Natural killer cell treated with Interleukin-12 subunit alpha and Interleukin-12 subunit beta and Interleukin-15 and Interleukin-18, amount 100 ng/mL, for 72 hours (primary cell): ENCODE data around the gene RHOT2. TPM values are rescaled to one million over a fixed set of nuclear protein-coding genes. Genes with fewer than 3 reads are reported as not detected.
"Not testable (repeated sequence)": the region's sequence is repeated elsewhere in the genome, so short reads cannot be mapped to it uniquely, and the experiment has no call there.

Source experiments
- ATAC-seq, 2 donors: fragments of 150-1000 bp; cut with Tn5 transposase in 1 of 2; sonication (Bioruptor Pico), chemical (Tn5 transposase) in 1 of 2; 2 replicates each; pipeline ENCODE4 v1.10.0; 2021
- DNase-seq: peaks from one replicate; pipeline ENCODE4 v3.0.0; 2022; ENCODE audit warnings: low spot score
- H3K27ac Mint-ChIP-seq, 2 donors: 1 replicate in 1 of 2; 2 replicates in 1 of 2; pipeline ENCODE4 v1.8.0; 2022; ENCODE audit warnings: mixed read lengths in 2 of 2, mild to moderate bottlenecking in 1 of 2, moderate library complexity in 1 of 2
- H3K27me3 Mint-ChIP-seq, 2 donors: 1 replicate in 1 of 2; 2 replicates in 1 of 2; pipeline ENCODE4 v1.8.0; 2022; ENCODE audit warnings: mixed read lengths in 2 of 2
- H3K36me3 Mint-ChIP-seq: one replicate; pipeline ENCODE4 v1.8.0; 2022; ENCODE audit warnings: mixed read lengths
- H3K4me1 Mint-ChIP-seq, 2 donors: 1 replicate in 1 of 2; 2 replicates in 1 of 2; pipeline ENCODE4 v1.8.0; 2022; ENCODE audit warnings: low read depth in 2 of 2, mixed read lengths in 2 of 2, mild to moderate bottlenecking in 1 of 2
- H3K4me3 Mint-ChIP-seq: one replicate; pipeline ENCODE4 v1.8.0; 2022; ENCODE audit warnings: mixed read lengths
- H3K9me3 Mint-ChIP-seq: 2 replicates; pipeline ENCODE4 v1.8.0; 2022; ENCODE audit warnings: mixed read lengths
- total RNA-seq, 2 donors: library from RNA; stranded (reverse); gene quantifications; one replicate each; pipeline ENCODE4 v1.2.3, GENCODE V29; 2022

RHOT2 gene
- total RNA-seq, 2 donors from 2014 or later = 171 to 259 TPM

- H3K27me3 Mint-ChIP-seq = no peaks in the 10 kb centered on the region
- peak overlapping the region; percentile 81 for H3K4me3 Mint-ChIP-seq
- H3K4me1 Mint-ChIP-seq = peaks cover 11 to 13% of the 10 kb centered on the region in 2 donors
- ATAC-seq = no peak
- H3K36me3 Mint-ChIP-seq = no peaks in the 10 kb centered on the region
- no peak for DNase-seq
- H3K27ac Mint-ChIP-seq = peak overlapping the region in 1 of 2 donors; percentile 39
- H3K9me3 Mint-ChIP-seq = no peaks in the 10 kb centered on the region
Measured at GRCh38 chr16:682493-683395, 14.8 kb downstream of the RHOT2 start.

- Mint-ChIP-seq H3K27ac (no peak overlapping the region), H3K4me3 (peak overlapping the region; percentile 77), H3K4me1 (peaks cover 11 to 13% of the 10 kb centered on the region in 2 donors), H3K27me3 (no peaks in the 10 kb centered on the region), H3K9me3 (no peaks in the 10 kb centered on the region), H3K36me3 (no peaks in the 10 kb centered on the region)
- DNase-seq (no peak), ATAC-seq (no peak)
Measured at GRCh38 chr16:683396-684070, 15.6 kb downstream of the RHOT2 start.

- ATAC-seq (peak; percentile 83 to 88), DNase-seq (peak; percentile 98)
- Mint-ChIP-seq H3K4me1 (peaks cover 9 to 11% of the 10 kb centered on the region in 2 donors), H3K27me3 (no peaks in the 10 kb centered on the region), H3K27ac (peak within 1 kb of the TSS in 1 of 2 donors; percentile 44), H3K36me3 (no peaks in the 10 kb centered on the region), H3K9me3 (no peaks in the 10 kb centered on the region), H3K4me3 (peak within 1 kb of the TSS; percentile 77)
Measured at GRCh38 chr16:684071-684794, 16.3 kb downstream of the RHOT2 start, which contains the start of gene JMJD8. Gene JMJD8, minus strand, starts transcription at chr16:684334. Its CDS starts 15 bp downstream, at chr16:684319.

- peak overlapping the region in 1 of 2 donors; percentile 44 for H3K27ac Mint-ChIP-seq
- H3K9me3 Mint-ChIP-seq = no peaks in the 10 kb centered on the region
- no peaks in the 10 kb centered on the region for H3K36me3 Mint-ChIP-seq
- peaks cover 4 to 9% of the 10 kb centered on the region in 2 donors for H3K4me1 Mint-ChIP-seq
- no peak overlapping the region for H3K4me3 Mint-ChIP-seq
- no peak for DNase-seq
- no peak for ATAC-seq
- H3K27me3 Mint-ChIP-seq = no peaks in the 10 kb centered on the region
Measured at GRCh38 chr16:684961-685696, 17.2 kb downstream of the RHOT2 start.

- Mint-ChIP-seq H3K27me3 (no peaks in the 10 kb centered on the region), H3K9me3 (no peaks in the 10 kb centered on the region), H3K4me1 (peaks cover 4 to 12% of the 10 kb centered on the region in 2 donors), H3K4me3 (no peak overlapping the region), H3K27ac (no peak overlapping the region), H3K36me3 (no peaks in the 10 kb centered on the region)
- DNase-seq (no peak), ATAC-seq (no peak)
Measured at GRCh38 chr16:685967-686366, 18.0 kb downstream of the RHOT2 start.

GRCh38 chr16:686459-687260, 18.7 kb downstream of the RHOT2 start:
- H3K4me3 Mint-ChIP-seq = no peak overlapping the region
- DNase-seq = no peak
- no peaks in the 10 kb centered on the region for H3K36me3 Mint-ChIP-seq
- ATAC-seq = no peak
- H3K27me3 Mint-ChIP-seq = no peaks in the 10 kb centered on the region
- H3K27ac Mint-ChIP-seq = no peak overlapping the region
- H3K4me1 Mint-ChIP-seq = peaks cover 4 to 10% of the 10 kb centered on the region in 2 donors
- no peaks in the 10 kb centered on the region for H3K9me3 Mint-ChIP-seq

GRCh38 chr16:687499-687898, 19.6 kb downstream of the RHOT2 start:
- no peak for DNase-seq
- peaks cover 2 to 10% of the 10 kb centered on the region in 2 donors for H3K4me1 Mint-ChIP-seq
- H3K4me3 Mint-ChIP-seq = no peak overlapping the region
- H3K27ac Mint-ChIP-seq = no peak overlapping the region
- H3K9me3 Mint-ChIP-seq = no peaks in the 10 kb centered on the region
- H3K36me3 Mint-ChIP-seq = no peaks in the 10 kb centered on the region
- no peak for ATAC-seq
- H3K27me3 Mint-ChIP-seq = peaks cover 0 to 3% of the 10 kb centered on the region in 2 donors

GRCh38 chr16:689175-689897, 21.4 kb downstream of the RHOT2 start:
- DNase-seq (no peak), ATAC-seq (no peak)
- H3K36me3 Mint-ChIP-seq = no peaks in the 10 kb centered on the region
- H3K27ac Mint-ChIP-seq = peak overlapping the region; percentile 76 to 90
- peaks cover 0 to 6% of the 10 kb centered on the region in 2 donors for H3K27me3 Mint-ChIP-seq
- no peaks in the 10 kb centered on the region for H3K9me3 Mint-ChIP-seq
- peaks cover 0 to 10% of the 10 kb centered on the region in 2 donors for H3K4me1 Mint-ChIP-seq
- peak overlapping the region; percentile 92 for H3K4me3 Mint-ChIP-seq

GRCh38 chr16:691242-691641, 23.3 kb downstream of the RHOT2 start:
- not testable (repeated sequence) for ATAC-seq, H3K36me3 Mint-ChIP-seq, DNase-seq, H3K27me3 Mint-ChIP-seq, H3K9me3 Mint-ChIP-seq
- Mint-ChIP-seq H3K4me1 (peaks cover 3 to 10% of the 10 kb centered on the region in 2 donors), H3K4me3 (peak overlapping the region; percentile 60), H3K27ac (peak overlapping the region; percentile 76 to 90)

GRCh38 chr16:692356-693108, 24.6 kb downstream of the RHOT2 start:
- Mint-ChIP-seq H3K9me3 (no peaks in the 10 kb centered on the region), H3K4me1 (peaks cover 3 to 10% of the 10 kb centered on the region in 2 donors), H3K27ac (no peak overlapping the region), H3K36me3 (no peaks in the 10 kb centered on the region), H3K4me3 (peak overlapping the region; percentile 35), H3K27me3 (peaks cover 0 to 8% of the 10 kb centered on the region in 2 donors)
- DNase-seq = no peak
- ATAC-seq = no peak

GRCh38 chr16:693364-693763, 25.4 kb downstream of the RHOT2 start:
- no peaks in the 10 kb centered on the region for H3K36me3 Mint-ChIP-seq
- DNase-seq (no peak), ATAC-seq (no peak)
- no peaks in the 10 kb centered on the region for H3K9me3 Mint-ChIP-seq
- H3K27ac Mint-ChIP-seq = no peak overlapping the region
- no peak overlapping the region for H3K4me3 Mint-ChIP-seq
- H3K4me1 Mint-ChIP-seq = peaks cover 3 to 10% of the 10 kb centered on the region in 2 donors
- H3K27me3 Mint-ChIP-seq = peaks cover 0 to 8% of the 10 kb centered on the region in 2 donors
